Transverse colon (tissue), 4 donors: Measurements from ENCODE around the gene SMOC1. TPM values are rescaled to one million over a fixed set of nuclear protein-coding genes. Genes with fewer than 3 reads are reported as not detected.

Experiments used
- DNase-seq: peaks from one replicate; pipeline ENCODE4 v3.0.0-alpha.2; 2019
- H3K27ac ChIP-seq, 4 donors: fragments of 200-600 bp; sonication (generic); 2 replicates each; pipeline ENCODE4 v1.5.1; 2016 to 2018; ENCODE audit warnings: inconsistent platforms in 4 of 4
- H3K27me3 ChIP-seq: fragments of 200-600 bp; sonication (generic); 2 replicates; pipeline ENCODE4 v1.5.1; 2017; ENCODE audit warnings: inconsistent platforms
- H3K36me3 ChIP-seq, 4 donors: fragments of 200-600 bp; sonication (generic); 2 replicates each; pipeline ENCODE4 v1.5.1; 2017 to 2019; ENCODE audit warnings: inconsistent platforms in 4 of 4
- H3K4me1 ChIP-seq, 4 donors: fragments of 200-600 bp; sonication (generic); 2 replicates each; pipeline ENCODE4 v1.5.1; 2017 to 2020; ENCODE audit warnings: inconsistent platforms in 4 of 4
- H3K4me3 ChIP-seq, 4 donors: fragments of 200-600 bp; sonication (generic); 1 replicate in 1 of 4; 2 replicates in 3 of 4; pipeline versions ENCODE4 v1.5.1 to v1.6.1; 2017 to 2019; ENCODE audit warnings: inconsistent platforms in 4 of 4
- H3K9me3 ChIP-seq, 2 donors: fragments of 200-600 bp; sonication (generic); 2 replicates each; pipeline ENCODE4 v1.5.1; 2017 to 2019; ENCODE audit warnings: inconsistent platforms in 2 of 2
- CTCF ChIP-seq, 5 experiments: fragments of 200-600 bp in 3 of 5; fragments of 450-650 bp in 2 of 5; sonication (generic) in 3 of 5; IDR thresholded peaks; 1 replicate in 2 of 5; 2 replicates in 3 of 5; pipeline ENCODE4 v1.5.1; 2016 to 2017; ENCODE audit warnings: antibody characterized with exemption in 5 of 5, inconsistent platforms in 3 of 5, mild to moderate bottlenecking in 2 of 5, moderate library complexity in 1 of 5
- EP300 ChIP-seq: sonication (generic); formaldehyde crosslinking; IDR thresholded peaks from one replicate; pipeline ENCODE4 v1.6.1; 2017; ENCODE audit warnings: antibody characterized with exemption, low read depth
- POLR2A ChIP-seq: fragments of 450-650 bp; IDR thresholded peaks from one replicate; pipeline ENCODE4 v1.6.1; 2016; ENCODE audit warnings: antibody characterized with exemption, mild to moderate bottlenecking, moderate library complexity
- POLR2AphosphoS5 ChIP-seq, 3 donors: sonication (generic); formaldehyde crosslinking; IDR thresholded peaks; one replicate each; pipeline ENCODE4 v1.6.1; 2016; ENCODE audit warnings: antibody characterized with exemption in 3 of 3
- WGBS, 2 donors: methylation state at CpG; one replicate each; pipeline ENCODE4 v1.1.5; 2018; ENCODE audit warnings: low coverage in 1 of 2; 5-methylcytosine and 5-hydroxymethylcytosine counted together
- in situ Hi-C, 4 donors: fragments of 200-750 bp; cut with MboI; loops; one replicate each; pipeline versions ENCODE4 v1.15.0 to v1.15.1; 2017; ENCODE audit warnings: low sequenced_read_pairs in 3 of 4, low pct_ligation_motif_present in 1 of 4, low pct_unique_long_range_greater_than_20kb in 1 of 4
- intact Hi-C: fragments of 100-400 bp; cut with DNase I; formaldehyde crosslinking; loops from one replicate; pipeline ENCODE4 v1.15.1; 2023; ENCODE audit warnings: low total_unique reads
- total RNA-seq, 4 donors: library from RNA; depleted of rRNA; stranded (reverse); fragments of >200 nt; gene quantifications; one replicate each; pipeline ENCODE4 v1.1.0, GENCODE V29; 2016

The SMOC1 gene
- total RNA-seq, 4 donors from 2014 or later = 0.82 to 1.3 TPM; not detected in 2

DNA sequence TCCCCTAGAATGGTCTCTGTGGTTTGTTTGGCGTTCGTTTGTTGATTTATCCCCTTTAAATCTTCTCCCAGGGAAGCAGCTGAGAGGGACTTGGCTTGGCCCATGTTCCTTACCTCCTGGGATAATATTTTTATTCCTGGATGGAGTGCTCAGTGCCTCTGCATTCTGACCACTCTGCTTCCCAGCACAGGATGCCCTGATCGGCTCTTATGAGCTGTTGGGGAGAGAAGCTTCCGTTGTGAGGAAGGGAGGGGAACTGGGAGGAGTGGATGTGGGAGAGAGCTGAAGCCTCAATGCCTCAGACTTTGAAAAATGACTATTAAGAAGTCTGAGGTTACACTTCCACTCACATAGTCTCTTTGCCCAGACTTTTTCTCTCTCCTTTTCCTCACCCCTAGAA, 114.8 kb downstream of the SMOC1 start:
- H3K36me3 ChIP-seq = no peaks in the 10 kb centered on the region
- no peaks in the 10 kb centered on the region for H3K4me1 ChIP-seq
- H3K27me3 ChIP-seq = peaks cover 10% of the 10 kb centered on the region
- H3K27ac ChIP-seq = no peak overlapping the region
- no peak overlapping the region for H3K4me3 ChIP-seq
- in situ Hi-C loops (no loop called here), intact Hi-C loops (no loop called here)
- DNase-seq = no peak
- no peaks in the 10 kb centered on the region for H3K9me3 ChIP-seq
- TF ChIP-seq CTCF (IDR thresholded peaks at IDR 0.05) (no peak), POLR2AphosphoS5 (IDR thresholded peaks at IDR 0.05) (no peak), POLR2A (no peak), EP300 (no peak)
- 20 to 39% methylated on average over 1 to 4 of the region's 4 CpGs for WGBS, 2 donors

- TF ChIP-seq POLR2A (no peak), CTCF (IDR thresholded peaks at IDR 0.05) (no peak), EP300 (no peak), POLR2AphosphoS5 (IDR thresholded peaks at IDR 0.05) (no peak)
- intact Hi-C loops = no loop called here
- no peak for DNase-seq
- WGBS, 2 donors = 100% methylated on average over 1 of the region's 1 CpG; no CpG with 5 or more reads in 1 of the 2 donors
- Histone ChIP-seq H3K36me3 (no peaks in the 10 kb centered on the region), H3K27me3 (peaks cover 10% of the 10 kb centered on the region), H3K4me1 (no peaks in the 10 kb centered on the region), H3K4me3 (no peak overlapping the region), H3K27ac (no peak overlapping the region), H3K9me3 (no peaks in the 10 kb centered on the region)
- in situ Hi-C loops = no loop called here
Measured at GRCh38 chr14:69996216-69996615, 117.0 kb downstream of the SMOC1 start.

DNA sequence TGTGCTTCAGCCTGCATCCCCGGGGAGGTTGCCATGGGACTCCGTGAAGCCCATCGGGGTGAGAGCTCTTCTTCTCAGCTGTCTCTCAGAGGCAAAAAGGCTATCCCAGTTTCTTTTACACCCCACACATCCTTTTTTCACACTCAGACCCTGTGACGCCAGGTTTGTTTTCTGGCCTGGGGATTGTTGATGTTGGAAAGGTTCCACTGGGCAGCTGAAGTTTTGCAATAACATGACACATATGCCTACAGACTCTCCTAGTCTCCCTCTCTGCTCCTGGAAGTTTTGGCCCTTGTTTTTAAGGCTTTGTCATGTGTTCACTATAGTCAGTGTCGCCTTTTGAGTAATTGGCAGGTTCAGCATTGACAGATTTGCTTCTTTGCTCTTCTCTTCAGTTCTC, 118.6 kb downstream of the SMOC1 start:
- no peaks in the 10 kb centered on the region for H3K9me3 ChIP-seq
- H3K36me3 ChIP-seq = no peaks in the 10 kb centered on the region
- intact Hi-C loops (no loop called here), in situ Hi-C loops (no loop called here)
- no peak overlapping the region for H3K4me3 ChIP-seq
- 67 to 73% methylated on average over 2 to 5 of the region's 5 CpGs for WGBS, 2 donors
- H3K27ac ChIP-seq = no peak overlapping the region
- H3K4me1 ChIP-seq = no peaks in the 10 kb centered on the region
- H3K27me3 ChIP-seq = peaks cover 10% of the 10 kb centered on the region
- TF ChIP-seq EP300 = no peak
- TF ChIP-seq POLR2AphosphoS5 (IDR thresholded peaks at IDR 0.05) = no peak
- TF ChIP-seq CTCF (IDR thresholded peaks at IDR 0.05) = no peak
- TF ChIP-seq POLR2A = no peak
- no peak for DNase-seq

DNA sequence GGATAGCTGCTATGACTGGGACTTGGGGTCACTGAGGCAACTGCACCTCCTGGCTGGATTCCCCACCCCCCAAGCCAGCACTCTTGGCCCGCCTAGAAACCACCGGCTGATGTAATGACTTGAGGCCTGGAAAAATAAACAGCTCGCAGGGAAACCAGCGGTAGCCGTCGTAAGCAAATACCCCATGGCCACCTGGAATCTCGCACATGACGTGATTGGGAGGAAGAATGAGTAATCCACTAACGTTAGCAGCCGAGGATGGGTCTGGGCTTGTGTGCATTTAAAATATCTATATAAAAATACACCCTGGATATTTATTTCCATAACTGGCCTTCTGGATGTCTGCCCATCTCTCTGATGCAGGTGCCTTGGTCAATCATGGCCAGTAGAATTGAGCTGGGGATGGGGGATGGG, 120.1 kb downstream of the SMOC1 start:
- no peak for TF ChIP-seq POLR2AphosphoS5 (IDR thresholded peaks at IDR 0.05)
- TF ChIP-seq POLR2A = no peak
- no peak for TF ChIP-seq EP300
- no peak for TF ChIP-seq CTCF (IDR thresholded peaks at IDR 0.05)
- WGBS, 2 donors = 78 to 80% methylated on average over 5 to 10 of the region's 10 CpGs
- DNase-seq = no peak
- Histone ChIP-seq H3K9me3 (no peaks in the 10 kb centered on the region), H3K4me3 (no peak overlapping the region), H3K36me3 (no peaks in the 10 kb centered on the region), H3K27me3 (peaks cover 6% of the 10 kb centered on the region), H3K27ac (no peak overlapping the region), H3K4me1 (no peaks in the 10 kb centered on the region)
- in situ Hi-C loops = no loop called here
- intact Hi-C loops = no loop called here
